Measurements from ENCODE around the gene HINT1. TPM values are rescaled to one million over a fixed set of nuclear protein-coding genes. Genes with fewer than 3 reads are reported as not detected.

HINT1 gene
- total RNA-seq, 1 experiment from 2014 or later = 197 TPM

GRCh38 chr5:131198625-131199024, 33.6 kb upstream of the HINT1 start:
- peaks cover 10% of the 10 kb centered on the region for H3K4me1 Mint-ChIP-seq
- ChIA-PET CTCF (no interaction called here), POLR2A (no interaction called here)
- H3K27me3 Mint-ChIP-seq (ENCODE audit: low read depth) = no peaks in the 10 kb centered on the region
- no peak overlapping the region for H3K4me3 Mint-ChIP-seq
- no peak for TF ChIP-seq GABPB1 (CRISPR knock-in tag; IDR thresholded peaks at IDR 0.05)
- TF ChIP-seq NR1H2 (CRISPR knock-in tag; IDR thresholded peaks at IDR 0.05) = no peak
- no peak for TF ChIP-seq ZSCAN18 (CRISPR knock-in tag; IDR thresholded peaks at IDR 0.05)
- TF ChIP-seq ZNF423 (CRISPR knock-in tag; IDR thresholded peaks at IDR 0.05) = no peak
- no peak for TF ChIP-seq CBFB (CRISPR knock-in tag; IDR thresholded peaks at IDR 0.05; ENCODE audit: low read depth)
- no peak for TF ChIP-seq ELF4 (CRISPR knock-in tag; IDR thresholded peaks at IDR 0.05; ENCODE audit: low read depth)
- no peak for TF ChIP-seq E2F1 (CRISPR knock-in tag; IDR thresholded peaks at IDR 0.05)
- TF ChIP-seq USF1 (CRISPR knock-in tag; IDR thresholded peaks at IDR 0.05) = no peak
- no peak for TF ChIP-seq TP53 (CRISPR knock-in tag; IDR thresholded peaks at IDR 0.05)
- TF ChIP-seq HMGA2 (CRISPR knock-in tag; IDR thresholded peaks at IDR 0.05) = no peak
- TF ChIP-seq SOX15 (CRISPR knock-in tag; IDR thresholded peaks at IDR 0.05) = no peak
- TF ChIP-seq JUN (CRISPR knock-in tag; IDR thresholded peaks at IDR 0.05) = no peak
- no peak for TF ChIP-seq SMAD3 (CRISPR knock-in tag; IDR thresholded peaks at IDR 0.05; ENCODE audit: borderline replicate concordance)
- no peak for TF ChIP-seq ATF6 (CRISPR knock-in tag; IDR thresholded peaks at IDR 0.05)
- no peak for TF ChIP-seq IRF1 (CRISPR knock-in tag; IDR thresholded peaks at IDR 0.05)
- no peak for TF ChIP-seq IRF2 (CRISPR knock-in tag; IDR thresholded peaks at IDR 0.05; ENCODE audit: borderline replicate concordance, low read depth)
- no peak for TF ChIP-seq PRDM15 (CRISPR knock-in tag; IDR thresholded peaks at IDR 0.05)
- no peak for TF ChIP-seq NFYB (CRISPR knock-in tag; conservative IDR thresholded peaks at IDR 0.05; ENCODE audit: low read depth)
- no peak for TF ChIP-seq ZNF532 (CRISPR knock-in tag; IDR thresholded peaks at IDR 0.05; ENCODE audit: borderline replicate concordance)
- H3K9me3 Mint-ChIP-seq = no peaks in the 10 kb centered on the region
- ATAC-seq = no peak
- H3K36me3 Mint-ChIP-seq = no peaks in the 10 kb centered on the region
- no peak overlapping the region for H3K27ac Mint-ChIP-seq
- no peak for DNase-seq (ENCODE audit: low spot score)

Measured in WTC11 (cell line).